Esophagus muscularis mucosa (tissue), 3 donors: ENCODE results near the gene ZNF319.

Source experiments
- POLR2A ChIP-seq: fragments of 450-650 bp; IDR thresholded peaks from one replicate; pipeline ENCODE4 v1.6.1; 2017; ENCODE audit warnings: antibody characterized with exemption, moderate library complexity, mild to moderate bottlenecking, low read depth
- TF ChIP-seq, protein P1 (sequence below), 3 experiments: fragments of 200-600 bp in 2 of 3; fragments of 450-650 bp in 1 of 3; sonication (generic) in 2 of 3; IDR thresholded peaks; one replicate each; pipeline ENCODE4 v1.5.1; 2017 to 2019; ENCODE audit warnings: antibody characterized with exemption in 3 of 3, mild to moderate bottlenecking in 2 of 3, moderate library complexity in 1 of 3

DNA sequence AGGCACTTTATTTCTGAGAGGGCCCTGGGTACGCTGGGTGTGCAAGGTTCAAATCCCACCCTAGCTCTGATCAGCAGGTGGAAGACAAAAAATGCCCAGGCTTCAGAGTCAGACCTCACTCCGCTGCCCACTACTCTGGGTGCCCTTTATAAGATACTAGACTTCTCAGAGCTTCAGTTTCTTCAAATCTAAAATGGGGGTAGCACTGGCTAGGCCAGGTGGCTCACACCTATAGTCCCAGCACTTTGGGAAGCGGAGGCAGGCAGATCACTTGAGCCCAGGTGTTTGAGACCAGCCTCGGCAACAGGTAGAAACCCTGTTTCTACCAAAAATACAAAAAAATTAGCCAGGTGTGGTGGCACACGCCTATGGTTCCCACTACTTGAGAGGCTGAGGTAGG lies 2.5 kb upstream of the ZNF319 start:
- no peak for TF ChIP-seq POLR2A
- TF ChIP-seq, protein P1, sequence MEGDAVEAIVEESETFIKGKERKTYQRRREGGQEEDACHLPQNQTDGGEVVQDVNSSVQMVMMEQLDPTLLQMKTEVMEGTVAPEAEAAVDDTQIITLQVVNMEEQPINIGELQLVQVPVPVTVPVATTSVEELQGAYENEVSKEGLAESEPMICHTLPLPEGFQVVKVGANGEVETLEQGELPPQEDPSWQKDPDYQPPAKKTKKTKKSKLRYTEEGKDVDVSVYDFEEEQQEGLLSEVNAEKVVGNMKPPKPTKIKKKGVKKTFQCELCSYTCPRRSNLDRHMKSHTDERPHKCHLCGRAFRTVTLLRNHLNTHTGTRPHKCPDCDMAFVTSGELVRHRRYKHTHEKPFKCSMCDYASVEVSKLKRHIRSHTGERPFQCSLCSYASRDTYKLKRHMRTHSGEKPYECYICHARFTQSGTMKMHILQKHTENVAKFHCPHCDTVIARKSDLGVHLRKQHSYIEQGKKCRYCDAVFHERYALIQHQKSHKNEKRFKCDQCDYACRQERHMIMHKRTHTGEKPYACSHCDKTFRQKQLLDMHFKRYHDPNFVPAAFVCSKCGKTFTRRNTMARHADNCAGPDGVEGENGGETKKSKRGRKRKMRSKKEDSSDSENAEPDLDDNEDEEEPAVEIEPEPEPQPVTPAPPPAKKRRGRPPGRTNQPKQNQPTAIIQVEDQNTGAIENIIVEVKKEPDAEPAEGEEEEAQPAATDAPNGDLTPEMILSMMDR (IDR thresholded peaks at IDR 0.05), result no peak
